Stimulated activated CD8-positive, alpha-beta memory T cell treated with anti-CD3 and anti-CD28 coated beads, Interleukin-15, amount 100 ng/mL, for 48 hours (primary cell): ENCODE data around the gene MRPL47.
"Not testable (repeated sequence)": the region's sequence is repeated elsewhere in the genome, so short reads cannot be mapped to it uniquely, and the experiment has no call there.

Experiments
- DNase-seq, 2 donors: peaks; one replicate each; pipeline ENCODE4 v3.0.0-alpha.2; 2020; ENCODE audit warnings: low read depth in 2 of 2

The MRPL47 gene

GRCh38 chr3:179604321-179605078, at the start of gene MRPL47, which contains the start of gene NDUFB5:
Gene MRPL47 (minus strand): TSS chr3:179604638. CDS start chr3:179604624, 14 bp downstream.
Gene NDUFB5 (plus strand): TSS chr3:179604794. CDS start chr3:179604816, 22 bp downstream.
- peak; percentile 86 to 87 for DNase-seq

GRCh38 chr3:179653096-179653797, 48.8 kb upstream of the MRPL47 start:
- peak; percentile 34 to 39 for DNase-seq

- DNase-seq, result peak; percentile 24 to 33
These were observed 48.1 kb upstream of the MRPL47 start, which contains the start of gene USP13 for GRCh38 chr3:179652447-179653095. Gene USP13 (plus strand): TSS chr3:179653040. CDS start chr3:179653226, 186 bp downstream.

GRCh38 chr3:179651687-179652446, 47.4 kb upstream of the MRPL47 start:
- DNase-seq, result no peak

DNA sequence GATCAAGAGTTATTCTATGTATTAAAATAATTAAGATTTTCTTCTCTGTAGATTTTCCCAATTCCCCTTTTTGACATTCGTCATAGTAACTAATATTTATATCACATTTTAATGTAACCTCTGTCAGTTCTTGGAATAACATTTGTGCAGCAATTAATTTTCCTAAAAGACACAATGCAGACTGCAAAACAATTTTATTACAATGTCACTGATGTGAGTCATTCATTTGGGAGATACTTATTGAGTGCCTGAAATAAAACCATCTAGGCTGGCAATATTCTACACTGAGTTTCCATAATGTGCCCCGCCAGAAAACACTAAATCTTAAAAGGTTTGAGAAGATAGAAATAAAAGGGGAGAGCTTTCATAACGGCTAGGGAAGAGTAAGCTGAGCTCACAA, 41.7 kb upstream of the MRPL47 start:
- no peak for DNase-seq

GRCh38 chr3:179643837-179644236, 39.4 kb upstream of the MRPL47 start:
- DNase-seq, result not testable (repeated sequence)

DNA sequence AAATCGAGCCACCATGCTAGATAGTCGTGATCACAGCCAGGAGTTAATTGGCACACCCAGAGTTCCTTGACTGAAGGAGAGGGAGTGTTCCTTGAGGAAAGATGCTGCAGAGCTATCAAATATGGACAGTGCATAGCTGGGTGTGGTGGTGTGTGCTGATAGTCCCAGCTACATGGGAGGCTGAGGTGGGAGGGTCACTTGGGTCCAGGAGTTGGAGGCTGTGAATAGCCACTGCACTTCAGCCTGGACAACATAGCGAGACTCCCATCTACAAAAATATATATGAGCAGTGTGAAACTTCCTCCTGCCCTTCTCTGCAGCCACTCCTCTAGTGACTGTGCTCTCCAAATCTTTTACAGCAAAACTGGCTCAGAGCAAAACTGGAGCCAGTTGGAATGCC, 38.4 kb upstream of the MRPL47 start:
- DNase-seq, result no peak

- DNase-seq, result no peak
These were observed 36.0 kb upstream of the MRPL47 start for GRCh38 chr3:179640469-179640868.

DNA sequence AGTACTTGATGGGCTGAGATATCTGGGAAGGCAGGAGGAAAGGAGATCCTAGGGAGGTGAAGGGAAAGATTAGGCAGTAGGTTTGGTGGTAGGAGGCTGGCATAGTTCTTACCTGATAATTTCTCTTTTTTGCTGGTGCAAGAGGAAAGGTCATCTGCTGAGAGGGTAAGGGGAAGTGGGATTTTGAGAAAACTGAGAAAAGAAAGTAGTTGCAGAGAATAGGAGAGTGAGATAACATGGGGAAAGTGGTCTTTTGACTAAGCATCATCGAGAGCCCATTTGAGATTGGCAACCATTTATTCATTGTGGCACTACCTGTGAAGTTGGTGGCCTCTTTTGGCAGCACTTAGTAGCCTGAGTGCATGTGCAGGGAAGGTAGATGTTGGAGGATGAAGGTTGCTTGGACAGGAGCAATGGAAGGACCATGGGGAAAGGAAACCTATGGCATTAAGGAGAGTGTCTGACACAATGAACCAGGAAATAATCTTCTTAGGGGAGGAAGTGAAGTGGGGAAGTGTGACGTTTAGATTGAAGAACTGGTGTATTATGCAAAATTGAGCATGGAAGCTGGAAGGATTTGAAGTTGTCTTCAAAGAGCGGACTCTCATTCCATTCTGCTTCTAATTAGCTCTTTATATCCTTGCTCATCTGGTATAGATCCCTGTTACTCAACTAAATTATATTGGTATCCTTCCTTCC, 26.5 kb upstream of the MRPL47 start:
- no peak for DNase-seq

DNA sequence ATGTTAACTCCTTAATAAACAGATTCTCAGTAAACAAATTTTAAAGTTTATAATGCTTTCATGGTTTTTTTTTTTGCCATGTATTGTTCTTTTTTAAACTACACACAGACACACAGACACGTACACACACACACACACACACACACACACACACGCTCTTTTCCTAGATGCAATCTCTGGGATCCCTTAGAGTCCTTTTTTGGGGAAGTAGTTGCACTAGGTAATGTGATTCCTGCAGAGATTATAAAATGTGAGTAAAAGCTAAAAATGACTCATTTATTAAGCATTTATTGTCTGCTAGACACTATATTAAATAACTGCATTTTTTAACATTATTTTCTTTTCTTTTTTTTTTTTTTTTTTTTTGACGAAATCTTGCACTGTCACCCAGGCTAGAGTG, 20.0 kb upstream of the MRPL47 start:
- no peak for DNase-seq

GRCh38 chr3:179622023-179622422, 17.6 kb upstream of the MRPL47 start:
- no peak for DNase-seq

DNA sequence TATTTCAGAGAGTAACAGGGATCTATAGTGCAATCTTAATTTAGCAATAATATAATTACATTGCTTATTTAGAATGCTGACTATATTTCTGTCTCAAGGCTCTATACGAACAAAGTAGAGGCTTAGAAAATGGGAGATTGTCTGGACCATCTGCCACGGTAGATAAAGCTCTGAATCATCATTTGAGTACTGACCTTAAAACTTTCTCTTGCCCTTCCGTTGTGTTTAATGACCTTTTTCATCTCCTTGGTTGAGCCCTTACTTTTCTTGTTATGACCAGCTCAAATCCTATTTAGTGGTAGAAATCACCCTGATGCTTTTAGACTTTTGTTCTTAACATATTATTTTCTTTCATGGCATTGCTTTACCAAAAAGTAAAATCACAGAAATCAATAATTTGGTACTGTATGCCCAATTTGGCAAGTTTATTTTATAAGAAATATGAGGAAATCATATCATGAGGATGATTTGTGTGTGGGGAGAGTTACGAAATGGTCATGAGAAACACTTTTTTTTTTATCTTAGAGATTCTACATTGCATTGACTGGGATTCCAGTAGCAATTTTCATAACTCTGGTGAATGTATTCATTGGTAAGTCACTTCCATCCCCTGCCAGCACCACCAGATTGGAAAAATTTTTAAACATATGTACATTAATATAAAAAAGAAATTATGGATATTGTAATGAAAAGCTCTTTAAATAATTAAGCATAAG, 11.2 kb upstream of the MRPL47 start:
- DNase-seq, result no peak

- DNase-seq, result no peak
These were observed 9.4 kb upstream of the MRPL47 start for GRCh38 chr3:179613807-179614206.

GRCh38 chr3:179610066-179610465, 5.6 kb upstream of the MRPL47 start:
- no peak for DNase-seq

- no peak for DNase-seq
These were observed 4.7 kb upstream of the MRPL47 start for GRCh38 chr3:179608931-179609720.

DNA sequence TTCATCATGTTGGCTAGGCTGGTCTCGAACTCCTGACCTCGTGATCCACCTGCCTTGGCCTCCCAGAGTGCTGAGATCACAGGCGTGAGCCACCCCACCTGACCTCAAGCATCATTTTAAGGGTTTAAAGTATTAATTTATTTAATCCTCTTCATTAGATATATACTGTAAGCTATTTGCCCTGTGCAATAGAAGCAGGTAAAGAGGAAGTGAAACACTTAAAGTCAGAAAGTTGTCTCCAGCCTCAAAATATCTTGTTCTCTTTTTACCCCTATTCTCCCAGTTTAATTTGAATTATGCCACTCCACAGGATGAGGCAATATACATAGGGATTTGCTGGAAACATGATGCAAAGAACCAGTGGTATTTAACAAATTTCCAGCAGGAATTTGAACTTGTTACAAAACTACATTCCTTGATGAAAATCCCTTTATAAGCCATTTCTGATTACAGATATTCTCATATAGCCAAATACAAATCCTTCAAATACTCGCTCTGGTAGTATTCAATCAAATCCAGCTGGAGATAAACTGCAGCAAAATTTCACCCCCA, 2.2 kb upstream of the MRPL47 start:
- no peak for DNase-seq

DNA sequence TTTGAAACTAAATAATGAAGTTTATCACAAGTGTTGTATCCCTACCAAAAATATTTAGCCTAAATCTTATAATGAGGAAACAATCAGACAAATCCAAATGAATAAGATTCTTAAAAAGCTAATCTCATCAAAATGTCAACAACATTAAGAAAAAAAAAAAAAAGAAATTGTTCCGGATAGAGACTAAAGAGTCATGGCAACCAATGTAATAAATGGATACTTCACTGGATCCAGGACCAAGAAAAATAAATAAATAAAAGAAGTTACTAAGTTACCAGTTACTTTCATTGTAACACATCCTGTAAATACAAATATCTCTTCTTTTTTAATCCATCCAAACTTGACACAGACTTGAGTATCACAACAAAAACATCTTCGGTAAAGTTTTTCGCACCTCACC, 607 bp downstream of the MRPL47 start:
- DNase-seq, result no peak

GRCh38 chr3:179603321-179603720, 1.1 kb downstream of the MRPL47 start:
- DNase-seq, result no peak

DNA sequence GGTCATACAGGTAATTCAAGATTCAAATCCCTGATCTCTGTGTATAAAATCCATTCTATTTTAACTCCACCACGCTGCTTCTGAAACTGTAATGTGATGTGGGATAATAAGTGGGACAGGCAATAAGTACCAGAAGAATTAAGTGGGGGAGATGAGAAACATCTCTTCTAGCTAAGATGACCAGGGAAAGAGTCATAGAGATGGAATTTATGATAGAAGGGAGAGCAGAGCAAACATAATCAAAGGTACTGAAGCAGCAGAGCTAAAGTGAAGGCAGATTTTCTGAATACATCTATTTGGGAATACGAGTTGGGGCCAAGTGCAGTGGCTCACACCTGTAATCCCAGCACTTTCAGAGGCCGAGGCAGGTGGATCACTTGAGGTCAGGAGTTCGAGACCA, 4.9 kb downstream of the MRPL47 start:
- DNase-seq, result no peak
